Panc1 (cell line): ENCODE results near the gene ITFG2.

Experiments used
- CTCF ChIP-seq: fragments of 450-650 bp; IDR thresholded peaks from 2 replicates; pipeline ENCODE4 v1.5.1; 2017; ENCODE audit warnings: mild to moderate bottlenecking
- REST ChIP-seq, 2 experiments: IDR thresholded peaks; 2 replicates each; pipeline ENCODE4 v1.6.1; 2011 to 2012; ENCODE audit warnings: low read depth in 2 of 2, control low read depth in 1 of 2, low read length in 1 of 2, mild to moderate bottlenecking in 1 of 2, moderate library complexity in 1 of 2; ENCODE audit not compliant: insufficient read depth in 1 of 2
- TCF7L2 ChIP-seq: IDR thresholded peaks from 2 replicates; pipeline ENCODE4 v1.6.1; 2011; ENCODE audit warnings: mild to moderate bottlenecking, low read depth, low read length, inconsistent platforms

GRCh38 chr12:2823483-2823882 lies 11.0 kb downstream of the ITFG2 start:
- no peak for TF ChIP-seq CTCF
- no peak for TF ChIP-seq REST (IDR thresholded peaks at IDR 0.05; ENCODE audit: insufficient read depth in 1 of 2, low read depth in 2 of 2, low read length in 1 of 2)
- no peak for TF ChIP-seq TCF7L2
